HG03469 (cell line): ENCODE measurements around the gene SUSD3.
"Not testable (repeated sequence)": the region's sequence is repeated elsewhere in the genome, so short reads cannot be mapped to it uniquely, and the experiment has no call there.

Experiments used
- ATAC-seq: cut with Tn5 transposase; IDR thresholded peaks from one replicate; pipeline ENCODE4 v1.9.1; 2021; ENCODE audit warnings: mild to moderate bottlenecking, moderate library complexity, moderate number of reproducible peaks; ENCODE audit not compliant: unreplicated experiment

SUSD3 gene

GRCh38 chr9:93058355-93059010, at the start of gene SUSD3:
Gene SUSD3 (plus strand): TSS chr9:93058701. CDS start chr9:93058743, 42 bp downstream.
- no peak for ATAC-seq

- no peak for ATAC-seq
Observed at GRCh38 chr9:93009337-93010015, 49.0 kb upstream of the SUSD3 start.

- ATAC-seq = no peak
Observed at GRCh38 chr9:93010056-93010455, 48.4 kb upstream of the SUSD3 start.

- ATAC-seq = no peak
Observed at GRCh38 chr9:93010704-93011103, 47.8 kb upstream of the SUSD3 start.

GRCh38 chr9:93011114-93011513, 47.4 kb upstream of the SUSD3 start:
- no peak for ATAC-seq

- no peak for ATAC-seq
Observed at GRCh38 chr9:93012963-93013855, 45.3 kb upstream of the SUSD3 start.

GRCh38 chr9:93013856-93014582, 44.5 kb upstream of the SUSD3 start:
- no peak for ATAC-seq

GRCh38 chr9:93015190-93015589, 43.3 kb upstream of the SUSD3 start:
- ATAC-seq = not testable (repeated sequence)

- no peak for ATAC-seq
Observed at GRCh38 chr9:93017621-93018020, 40.9 kb upstream of the SUSD3 start.

- ATAC-seq = no peak
Observed at GRCh38 chr9:93020151-93020550, 38.4 kb upstream of the SUSD3 start.

- ATAC-seq = no peak
Observed at GRCh38 chr9:93020771-93021670, 37.5 kb upstream of the SUSD3 start.

GRCh38 chr9:93022066-93022465, 36.4 kb upstream of the SUSD3 start:
- no peak for ATAC-seq

GRCh38 chr9:93022721-93023520, 35.6 kb upstream of the SUSD3 start:
- no peak for ATAC-seq

GRCh38 chr9:93023521-93023815, 35.0 kb upstream of the SUSD3 start:
- no peak for ATAC-seq

- no peak for ATAC-seq
Observed at GRCh38 chr9:93024646-93024910, 33.9 kb upstream of the SUSD3 start.

GRCh38 chr9:93024986-93025630, 33.4 kb upstream of the SUSD3 start:
- no peak for ATAC-seq

GRCh38 chr9:93025736-93026135, 32.8 kb upstream of the SUSD3 start:
- ATAC-seq = no peak

GRCh38 chr9:93026640-93027039, 31.9 kb upstream of the SUSD3 start:
- no peak for ATAC-seq

- no peak for ATAC-seq
Observed at GRCh38 chr9:93027750-93028149, 30.8 kb upstream of the SUSD3 start.
